Measurements from ENCODE around the gene NXN. TPM values are rescaled to one million over a fixed set of nuclear protein-coding genes. Genes with fewer than 3 reads are reported as not detected.
"Not testable (repeated sequence)": the region's sequence is repeated elsewhere in the genome, so short reads cannot be mapped to it uniquely, and the experiment has no call there.

The NXN gene
- total RNA-seq, 1 experiment from 2014 or later = 45.9 TPM

- DNase-seq (ENCODE audit: low read depth) = no peak
Measured at GRCh38 chr17:887551-888209, 91.9 kb downstream of the NXN start.

- no peak for DNase-seq (ENCODE audit: low read depth)
Measured at GRCh38 chr17:885971-886571, 93.5 kb downstream of the NXN start.

GRCh38 chr17:883586-883962 lies 96.0 kb downstream of the NXN start:
- no peak for DNase-seq (ENCODE audit: low read depth)

- DNase-seq (ENCODE audit: low read depth) = no peak
Measured at GRCh38 chr17:882827-883585, 96.6 kb downstream of the NXN start.

- no peak for DNase-seq (ENCODE audit: low read depth)
Measured at GRCh38 chr17:881778-882177, 97.8 kb downstream of the NXN start.

GRCh38 chr17:880443-881269 lies 98.9 kb downstream of the NXN start:
- DNase-seq (ENCODE audit: low read depth) = no peak

GRCh38 chr17:879546-880442 lies 99.8 kb downstream of the NXN start:
- peak; percentile 90 for DNase-seq (ENCODE audit: low read depth)

- DNase-seq (ENCODE audit: low read depth) = no peak
Measured at GRCh38 chr17:877630-878029, 101.9 kb downstream of the NXN start.

GRCh38 chr17:876272-876671 lies 103.3 kb downstream of the NXN start:
- DNase-seq (ENCODE audit: low read depth) = no peak

- DNase-seq (ENCODE audit: low read depth) = not testable (repeated sequence)
Measured at GRCh38 chr17:874590-874989, 105.0 kb downstream of the NXN start.

GRCh38 chr17:872855-873254 lies 106.7 kb downstream of the NXN start:
- no peak for DNase-seq (ENCODE audit: low read depth)

- DNase-seq (ENCODE audit: low read depth) = no peak
Measured at GRCh38 chr17:871751-872519, 107.6 kb downstream of the NXN start.

- peak; percentile 86 for DNase-seq (ENCODE audit: low read depth)
Measured at GRCh38 chr17:869567-870525, 109.7 kb downstream of the NXN start.

- peak; percentile 66 for DNase-seq (ENCODE audit: low read depth)
Measured at GRCh38 chr17:869086-869485, 110.5 kb downstream of the NXN start.

GRCh38 chr17:867896-868489 lies 111.6 kb downstream of the NXN start:
- no peak for DNase-seq (ENCODE audit: low read depth)

GRCh38 chr17:867238-867637 lies 112.3 kb downstream of the NXN start:
- DNase-seq (ENCODE audit: low read depth) = not testable (repeated sequence)

GRCh38 chr17:866568-867103 lies 112.9 kb downstream of the NXN start:
- no peak for DNase-seq (ENCODE audit: low read depth)

- DNase-seq (ENCODE audit: low read depth) = no peak
Measured at GRCh38 chr17:864315-864714, 115.3 kb downstream of the NXN start.

Data from Daoy (cell line).